Adipocyte (in vitro differentiated cells): ENCODE data around the gene EFCAB8.
"Not testable (repeated sequence)": the region's sequence is repeated elsewhere in the genome, so short reads cannot be mapped to it uniquely, and the experiment has no call there.

Experiments used
- DNase-seq: peaks from one replicate; pipeline ENCODE4 v3.0.0-alpha.2; 2015; ENCODE audit warnings: low read depth
- H3K27me3 ChIP-seq: replicated peaks from 2 replicates; pipeline ENCODE4 v1.7.0; 2013; ENCODE audit warnings: mild to moderate bottlenecking, low read length, moderate library complexity; ENCODE audit not compliant: control insufficient read depth, insufficient read depth
- H3K36me3 ChIP-seq: 2 replicates; pipeline ENCODE4 v1.7.0; 2013; ENCODE audit warnings: low read length, mild to moderate bottlenecking, moderate library complexity; ENCODE audit not compliant: control insufficient read depth, insufficient read depth, severe bottlenecking
- H3K4me1 ChIP-seq: 2 replicates; pipeline ENCODE4 v1.7.0; 2013; ENCODE audit warnings: mild to moderate bottlenecking, low read length, moderate library complexity; ENCODE audit not compliant: control insufficient read depth, insufficient read depth
- H3K4me3 ChIP-seq: 2 replicates; pipeline ENCODE4 v1.7.0; 2013; ENCODE audit warnings: mild to moderate bottlenecking, low read length, moderate library complexity
- H3K9ac ChIP-seq: 2 replicates; pipeline ENCODE4 v1.7.0; 2013; ENCODE audit warnings: mild to moderate bottlenecking, low read length, moderate library complexity
- H3K9me3 ChIP-seq: 2 replicates; pipeline ENCODE4 v1.7.0; 2013; ENCODE audit warnings: mild to moderate bottlenecking, low read length, moderate library complexity; ENCODE audit not compliant: control insufficient read depth

Gene EFCAB8

DNA sequence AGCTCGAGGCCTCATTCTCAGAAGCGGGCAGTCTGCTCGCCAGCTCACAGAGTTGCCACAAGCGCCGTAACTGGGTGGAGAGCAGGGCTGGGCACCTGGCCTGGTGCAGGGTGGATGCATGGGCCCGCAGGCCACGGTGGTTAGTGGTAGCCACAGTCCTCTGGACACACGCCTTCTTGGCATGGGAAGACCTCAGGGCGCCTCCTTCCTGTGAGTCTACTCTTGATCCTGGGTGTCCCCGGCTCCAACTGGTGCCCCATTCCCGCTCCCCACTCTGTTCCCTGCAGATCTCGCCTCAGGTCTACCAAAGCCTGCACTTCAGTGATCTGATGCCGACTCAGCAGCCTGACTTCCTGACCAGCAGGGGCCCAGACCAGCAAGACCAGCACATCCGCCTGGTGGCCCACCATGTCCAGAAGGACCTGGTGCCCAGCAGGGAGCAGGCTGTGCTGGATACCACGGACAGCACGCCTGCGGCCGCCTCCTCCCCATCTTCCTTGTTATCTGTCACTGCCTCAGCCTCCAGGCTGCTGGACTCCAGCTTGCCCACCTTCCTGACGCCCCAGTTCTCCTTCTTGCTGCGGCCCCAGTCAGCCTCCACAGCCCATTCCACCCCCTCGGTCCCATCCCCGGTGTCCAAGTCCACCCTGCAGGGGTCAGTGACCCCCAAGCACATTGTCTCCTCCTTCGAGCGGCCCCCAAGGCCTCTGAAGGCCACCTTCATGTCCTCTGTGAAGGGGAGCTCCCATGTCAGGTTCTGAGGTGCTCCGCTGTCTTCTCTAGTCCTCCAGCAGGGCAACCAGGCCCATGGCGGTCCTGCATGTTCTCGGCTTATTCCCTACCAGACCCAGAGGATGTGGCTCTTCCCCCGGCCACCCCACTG is 102.4 kb downstream of the EFCAB8 start:
- Histone ChIP-seq H3K4me3 (no peak overlapping the region), H3K9me3 (peaks cover 18% of the 10 kb centered on the region), H3K4me1 (no peaks in the 10 kb centered on the region), H3K36me3 (no peaks in the 10 kb centered on the region), H3K27me3 (peaks cover 39% of the 10 kb centered on the region), H3K9ac (no peak overlapping the region)
- no peak for DNase-seq

GRCh38 chr20:32962053-32962452 is 103.3 kb downstream of the EFCAB8 start:
- Histone ChIP-seq H3K9ac (no peak overlapping the region), H3K36me3 (no peaks in the 10 kb centered on the region), H3K4me1 (no peaks in the 10 kb centered on the region), H3K4me3 (no peak overlapping the region), H3K27me3 (peaks cover 47% of the 10 kb centered on the region), H3K9me3 (peaks cover 9% of the 10 kb centered on the region)
- no peak for DNase-seq

GRCh38 chr20:32962646-32963045 is 103.9 kb downstream of the EFCAB8 start:
- H3K9me3 ChIP-seq, H3K4me3 ChIP-seq, H3K4me1 ChIP-seq, H3K9ac ChIP-seq, DNase-seq, H3K36me3 ChIP-seq: not testable (repeated sequence)
- H3K27me3 ChIP-seq = peaks cover 45% of the 10 kb centered on the region

- Histone ChIP-seq H3K4me1 (no peaks in the 10 kb centered on the region), H3K36me3 (no peaks in the 10 kb centered on the region), H3K27me3 (peaks cover 45% of the 10 kb centered on the region), H3K9ac (no peak overlapping the region), H3K9me3 (no peaks in the 10 kb centered on the region), H3K4me3 (no peak overlapping the region)
- DNase-seq = no peak
These were observed 104.5 kb downstream of the EFCAB8 start for GRCh38 chr20:32963176-32963575.

- Histone ChIP-seq H3K9me3 (no peaks in the 10 kb centered on the region), H3K4me1 (peaks cover 10% of the 10 kb centered on the region), H3K9ac (no peak overlapping the region), H3K36me3 (no peaks in the 10 kb centered on the region), H3K27me3 (peaks cover 45% of the 10 kb centered on the region), H3K4me3 (no peak overlapping the region)
- no peak for DNase-seq
These were observed 105.9 kb downstream of the EFCAB8 start for GRCh38 chr20:32964575-32964974.

- H3K4me1 ChIP-seq = peaks cover 10% of the 10 kb centered on the region
- no peaks in the 10 kb centered on the region for H3K36me3 ChIP-seq
- DNase-seq = no peak
- no peaks in the 10 kb centered on the region for H3K9me3 ChIP-seq
- H3K4me3 ChIP-seq = no peak overlapping the region
- peaks cover 45% of the 10 kb centered on the region for H3K27me3 ChIP-seq
- no peak overlapping the region for H3K9ac ChIP-seq
These were observed 106.4 kb downstream of the EFCAB8 start for GRCh38 chr20:32965115-32965514.

DNA sequence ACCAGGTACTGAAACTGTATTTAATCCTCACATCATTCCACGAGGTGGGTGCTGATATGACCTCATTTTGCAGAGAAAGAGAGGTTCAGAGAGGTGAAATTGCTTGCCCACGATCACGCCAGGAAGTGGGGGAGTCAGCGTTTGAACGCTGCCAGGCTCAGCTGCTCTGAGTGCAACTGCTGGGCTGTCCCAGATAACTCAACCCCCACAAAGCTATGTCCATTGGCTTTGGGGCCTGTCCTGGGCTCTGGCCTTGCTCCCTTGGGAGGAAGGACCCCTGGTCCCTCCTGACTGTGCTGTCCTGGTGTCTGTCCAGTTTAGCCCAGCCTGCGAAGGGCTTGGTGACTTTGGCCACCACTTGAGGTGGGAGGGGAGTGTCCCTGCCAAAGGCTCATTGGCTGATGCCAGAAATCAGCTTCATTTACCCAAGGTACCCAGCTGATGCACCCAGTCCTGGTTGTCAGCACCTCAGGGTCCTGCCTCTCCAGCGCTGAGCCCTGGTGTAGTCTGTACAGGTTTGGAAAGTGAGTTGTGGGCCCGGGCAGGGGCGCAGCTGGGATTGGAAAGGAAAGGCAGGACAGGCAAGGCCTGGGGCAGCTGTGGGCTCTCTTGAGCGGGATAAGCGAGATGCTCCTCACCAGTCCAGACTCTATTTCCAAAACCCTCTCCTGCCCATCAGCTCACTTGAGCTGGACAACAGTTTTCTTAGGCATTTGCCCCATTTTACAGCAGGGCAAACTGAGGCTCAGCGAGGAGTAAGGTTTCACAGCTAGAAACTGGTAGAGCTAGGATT is 107.1 kb downstream of the EFCAB8 start:
- no peak for DNase-seq
- Histone ChIP-seq H3K9me3 (no peaks in the 10 kb centered on the region), H3K4me1 (peaks cover 10% of the 10 kb centered on the region), H3K4me3 (no peak overlapping the region), H3K36me3 (no peaks in the 10 kb centered on the region), H3K27me3 (peaks cover 42% of the 10 kb centered on the region), H3K9ac (no peak overlapping the region)

DNA sequence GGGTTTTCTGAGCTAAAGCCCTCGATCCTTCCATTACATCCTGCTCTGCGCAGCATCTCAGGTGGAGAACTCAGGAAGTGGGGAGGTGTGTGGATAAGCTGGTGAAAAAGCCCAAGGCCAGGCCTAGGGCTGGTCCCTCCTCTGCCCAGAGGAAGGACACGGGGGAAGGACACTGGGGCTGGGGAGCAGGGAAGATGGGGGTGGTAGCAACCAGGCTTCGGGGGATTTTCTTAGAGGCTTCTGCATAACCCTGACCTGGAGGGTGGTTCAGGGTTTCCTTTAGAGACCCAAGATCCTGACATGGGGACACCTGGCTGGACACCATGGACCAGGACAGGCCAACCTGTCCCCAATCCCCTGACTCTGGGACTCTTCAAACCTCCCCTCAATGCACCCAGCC is 107.7 kb downstream of the EFCAB8 start:
- H3K9me3 ChIP-seq = no peaks in the 10 kb centered on the region
- H3K9ac ChIP-seq = no peak overlapping the region
- no peak for DNase-seq
- peaks cover 37% of the 10 kb centered on the region for H3K27me3 ChIP-seq
- H3K4me3 ChIP-seq = no peak overlapping the region
- H3K36me3 ChIP-seq = no peaks in the 10 kb centered on the region
- peaks cover 10% of the 10 kb centered on the region for H3K4me1 ChIP-seq

DNA sequence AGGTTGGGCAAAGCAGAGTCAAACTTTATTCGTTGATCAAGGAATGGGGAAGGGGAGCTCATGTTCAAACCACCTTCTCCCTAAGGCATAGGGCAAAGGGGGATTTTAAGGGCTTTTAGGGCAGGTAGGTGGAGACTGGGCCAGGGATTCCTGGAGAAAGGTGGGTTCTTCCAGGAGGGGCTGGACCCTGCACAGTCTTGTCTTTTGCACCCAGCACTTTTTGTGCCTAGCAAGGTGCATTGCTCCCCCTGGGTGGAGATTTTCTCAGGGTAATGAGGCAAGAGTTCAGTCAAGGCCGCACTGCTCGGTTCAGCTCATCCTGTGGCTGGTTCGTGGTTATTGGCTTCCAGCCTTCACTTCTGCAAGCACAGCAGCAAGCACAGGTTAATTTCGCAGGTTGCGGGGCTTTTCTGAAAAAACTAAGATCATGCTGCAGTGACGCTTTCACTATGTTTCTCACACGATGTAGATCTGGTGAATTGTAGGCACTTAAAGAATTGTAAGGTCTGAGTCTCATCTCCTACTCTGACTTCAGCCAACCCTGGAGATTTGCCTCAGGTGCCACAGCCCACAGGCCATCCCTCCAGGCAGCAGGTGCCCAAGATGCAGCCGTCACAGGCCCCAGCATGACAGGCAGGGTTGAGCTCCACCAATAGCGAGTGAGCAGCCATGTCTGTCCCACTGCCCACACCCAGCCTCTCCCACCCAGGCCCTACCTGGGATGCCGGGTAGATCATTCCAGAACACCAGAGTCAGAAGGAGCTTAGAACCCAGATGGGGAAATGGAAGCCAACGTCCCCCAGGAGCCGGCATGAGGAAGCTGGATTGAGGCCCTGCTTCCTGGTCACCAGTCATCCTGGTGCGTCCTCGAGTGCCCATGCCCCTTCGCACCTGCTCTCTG is 108.4 kb downstream of the EFCAB8 start:
- Histone ChIP-seq H3K9me3 (no peaks in the 10 kb centered on the region), H3K4me1 (peaks cover 10% of the 10 kb centered on the region), H3K9ac (no peak overlapping the region), H3K27me3 (peaks cover 34% of the 10 kb centered on the region), H3K4me3 (no peak overlapping the region), H3K36me3 (no peaks in the 10 kb centered on the region)
- no peak for DNase-seq

DNA sequence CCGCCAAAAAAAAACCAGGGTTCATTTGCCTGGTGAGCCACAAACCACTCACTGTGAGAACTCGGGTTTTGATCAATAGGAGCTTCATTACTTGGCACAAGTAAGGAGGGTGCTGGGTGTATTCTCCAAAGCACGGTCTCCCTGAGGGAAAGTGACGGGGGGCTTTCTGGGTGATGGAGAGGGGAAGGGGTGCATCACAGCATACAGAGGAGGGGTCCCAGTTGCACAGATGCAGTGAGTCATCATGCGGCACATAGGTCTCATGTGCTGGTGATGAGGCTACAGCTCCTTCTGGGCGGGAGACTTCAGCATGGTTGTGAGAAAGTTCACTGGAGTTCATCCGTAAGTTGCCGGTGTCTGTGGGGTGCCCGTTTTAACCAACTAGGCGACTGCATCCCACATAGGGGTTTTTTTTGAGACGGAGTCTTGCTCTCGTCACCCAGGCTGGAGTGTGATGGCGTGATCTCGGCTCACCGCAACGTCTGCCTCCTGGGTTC is 109.3 kb downstream of the EFCAB8 start:
- DNase-seq = no peak

More for the DNA sequence above, 109.3 kb downstream of the EFCAB8 start:
- H3K27me3 ChIP-seq = peaks cover 37% of the 10 kb centered on the region
- H3K9me3 ChIP-seq = no peaks in the 10 kb centered on the region
- H3K9ac ChIP-seq = no peak overlapping the region
- peaks cover 10% of the 10 kb centered on the region for H3K4me1 ChIP-seq
- no peak overlapping the region for H3K4me3 ChIP-seq
- H3K36me3 ChIP-seq = no peaks in the 10 kb centered on the region
